ENCODE results near the gene DNM1. TPM values are rescaled to one million over a fixed set of nuclear protein-coding genes. Genes with fewer than 3 reads are reported as not detected.

The DNM1 gene
- total RNA-seq, 4 donors from 2014 or later, result 1.3 to 9.7 (median 1.6) TPM

- peak overlapping the region; percentile 24 to 65 (median 36) for H3K4me3 ChIP-seq
- TF ChIP-seq CTCF (IDR thresholded peaks at IDR 0.05), result no peak
- TF ChIP-seq POLR2A (IDR thresholded peaks at IDR 0.05), result peak in 1 of 4 donors; percentile 16
- peaks cover 0 to 6% (median 0%) of the 10 kb centered on the region in 3 donors for H3K36me3 ChIP-seq
- intact Hi-C loops (cut with DNase I), result no loop called here
- peak overlapping the region; percentile 7 to 64 (median 58) for H3K27ac ChIP-seq
- no peaks in the 10 kb centered on the region for H3K9me3 ChIP-seq
- H3K27me3 ChIP-seq, result no peaks in the 10 kb centered on the region
- peaks cover 13 to 35% (median 14%) of the 10 kb centered on the region in 3 donors for H3K4me1 ChIP-seq
- 8 to 13% methylated on average over 32 of the region's 47 CpGs for WGBS, 2 donors
- peak; percentile 52 for DNase-seq
Measured at GRCh38 chr9:128218518-128219389, 15.6 kb downstream of the DNM1 start.

GRCh38 chr9:128219831-128220230, 16.7 kb downstream of the DNM1 start:
- TF ChIP-seq POLR2A (IDR thresholded peaks at IDR 0.05), result no peak
- no peak for TF ChIP-seq CTCF (IDR thresholded peaks at IDR 0.05)
- intact Hi-C loops (cut with DNase I), result no loop called here
- no peak overlapping the region for H3K4me3 ChIP-seq
- no peak overlapping the region for H3K27ac ChIP-seq
- H3K4me1 ChIP-seq, result peaks cover 13 to 34% (median 14%) of the 10 kb centered on the region in 3 donors
- no peak for DNase-seq
- H3K9me3 ChIP-seq, result no peaks in the 10 kb centered on the region
- 85 to 87% methylated on average over 8 of the region's 9 CpGs for WGBS, 2 donors
- peaks cover 0 to 6% (median 0%) of the 10 kb centered on the region in 3 donors for H3K36me3 ChIP-seq
- no peaks in the 10 kb centered on the region for H3K27me3 ChIP-seq

GRCh38 chr9:128222026-128222425, 18.8 kb downstream of the DNM1 start:
- Histone ChIP-seq H3K4me1 (peaks cover 9 to 23% (median 10%) of the 10 kb centered on the region in 3 donors), H3K4me3 (no peak overlapping the region), H3K27ac (no peak overlapping the region), H3K27me3 (no peaks in the 10 kb centered on the region), H3K36me3 (peaks cover 0 to 6% (median 0%) of the 10 kb centered on the region in 3 donors), H3K9me3 (no peaks in the 10 kb centered on the region)
- intact Hi-C loops (cut with DNase I), result no loop called here
- WGBS, 2 donors, result 81 to 89% methylated on average over 1 to 4 of the region's 10 CpGs
- DNase-seq, result no peak
- no peak for TF ChIP-seq POLR2A (IDR thresholded peaks at IDR 0.05)
- TF ChIP-seq CTCF (IDR thresholded peaks at IDR 0.05), result no peak

- peaks cover 6 to 13% (median 6%) of the 10 kb centered on the region in 3 donors for H3K4me1 ChIP-seq
- WGBS, 2 donors, result 70 to 81% methylated on average over 5 of the region's 13 CpGs
- H3K4me3 ChIP-seq, result no peak overlapping the region
- H3K27ac ChIP-seq, result no peak overlapping the region
- H3K27me3 ChIP-seq, result no peaks in the 10 kb centered on the region
- H3K36me3 ChIP-seq, result peaks cover 0 to 6% (median 0%) of the 10 kb centered on the region in 3 donors
- no peak for DNase-seq
- intact Hi-C loops (cut with DNase I), result no loop called here
- TF ChIP-seq POLR2A (IDR thresholded peaks at IDR 0.05) (no peak), CTCF (IDR thresholded peaks at IDR 0.05) (no peak)
- H3K9me3 ChIP-seq, result no peaks in the 10 kb centered on the region
Measured at GRCh38 chr9:128222880-128223670, 19.9 kb downstream of the DNM1 start.

GRCh38 chr9:128224877-128225276, 21.7 kb downstream of the DNM1 start:
- intact Hi-C loops (cut with DNase I), result no loop called here
- H3K27ac ChIP-seq, result no peak overlapping the region
- TF ChIP-seq POLR2A (IDR thresholded peaks at IDR 0.05), result no peak
- TF ChIP-seq CTCF (IDR thresholded peaks at IDR 0.05), result no peak
- H3K27me3 ChIP-seq, result no peaks in the 10 kb centered on the region
- H3K4me1 ChIP-seq, result no peaks in the 10 kb centered on the region
- no peak overlapping the region for H3K4me3 ChIP-seq
- peaks cover 0 to 6% (median 0%) of the 10 kb centered on the region in 3 donors for H3K36me3 ChIP-seq
- no peaks in the 10 kb centered on the region for H3K9me3 ChIP-seq
- WGBS, 2 donors, result 85 to 91% methylated on average over 6 to 7 of the region's 7 CpGs
- DNase-seq, result no peak
